Keratinocyte (primary cell): ENCODE measurements around the gene EPHA3.

Source experiments
- EZH2 ChIP-seq: IDR thresholded peaks from one replicate; pipeline ENCODE4 v1.6.1; 2012; ENCODE audit warnings: inconsistent platforms, mild to moderate bottlenecking, low read length, moderate library complexity
- TF ChIP-seq, protein P1 (sequence below), 3 experiments: IDR thresholded peaks in 1 of 3; conservative IDR thresholded peaks in 1 of 3; optimal IDR thresholded peaks in 1 of 3; 2 replicates in 2 of 3; 3 replicates in 1 of 3; pipeline versions ENCODE3 to v1.5.1; 2011; ENCODE audit warnings: low read length in 3 of 3, mild to moderate bottlenecking in 3 of 3, moderate library complexity in 2 of 3, control low read depth in 1 of 3, inconsistent platforms in 1 of 3; ENCODE audit not compliant: insufficient read depth in 2 of 3; ENCODE audit errors: extremely low read depth in 1 of 3

DNA sequence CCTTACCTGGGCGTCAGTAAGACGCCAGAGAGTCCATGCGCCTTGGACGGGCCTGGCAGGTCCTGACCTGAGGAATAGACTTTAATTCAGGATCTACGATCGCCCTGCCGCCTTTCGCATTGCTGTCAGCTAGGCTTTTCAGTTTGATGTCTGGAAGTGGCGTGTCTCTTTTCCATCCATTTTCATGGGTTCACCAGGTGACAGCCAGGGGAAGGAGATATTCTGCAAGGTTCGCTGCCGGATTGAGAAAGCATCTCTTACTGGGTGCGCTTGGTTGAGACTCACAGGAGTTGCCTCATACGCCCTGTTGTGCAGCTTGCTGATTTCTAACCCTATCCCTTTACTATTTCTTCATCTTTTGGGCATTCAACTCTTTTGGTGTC lies 7.4 kb downstream of the EPHA3 start:
- TF ChIP-seq, protein P1, sequence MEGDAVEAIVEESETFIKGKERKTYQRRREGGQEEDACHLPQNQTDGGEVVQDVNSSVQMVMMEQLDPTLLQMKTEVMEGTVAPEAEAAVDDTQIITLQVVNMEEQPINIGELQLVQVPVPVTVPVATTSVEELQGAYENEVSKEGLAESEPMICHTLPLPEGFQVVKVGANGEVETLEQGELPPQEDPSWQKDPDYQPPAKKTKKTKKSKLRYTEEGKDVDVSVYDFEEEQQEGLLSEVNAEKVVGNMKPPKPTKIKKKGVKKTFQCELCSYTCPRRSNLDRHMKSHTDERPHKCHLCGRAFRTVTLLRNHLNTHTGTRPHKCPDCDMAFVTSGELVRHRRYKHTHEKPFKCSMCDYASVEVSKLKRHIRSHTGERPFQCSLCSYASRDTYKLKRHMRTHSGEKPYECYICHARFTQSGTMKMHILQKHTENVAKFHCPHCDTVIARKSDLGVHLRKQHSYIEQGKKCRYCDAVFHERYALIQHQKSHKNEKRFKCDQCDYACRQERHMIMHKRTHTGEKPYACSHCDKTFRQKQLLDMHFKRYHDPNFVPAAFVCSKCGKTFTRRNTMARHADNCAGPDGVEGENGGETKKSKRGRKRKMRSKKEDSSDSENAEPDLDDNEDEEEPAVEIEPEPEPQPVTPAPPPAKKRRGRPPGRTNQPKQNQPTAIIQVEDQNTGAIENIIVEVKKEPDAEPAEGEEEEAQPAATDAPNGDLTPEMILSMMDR (optimal IDR thresholded peaks at IDR 0.05 in 1 of 3, IDR thresholded peaks at IDR 0.05 in 1 of 3, conservative IDR thresholded peaks at IDR 0.05 in 1 of 3; ENCODE audit: extremely low read depth in 1 of 3, insufficient read depth in 2 of 3, low read length in 3 of 3), result peak in 1 of 3 experiments; percentile 11
- TF ChIP-seq EZH2, result no peak
